HG03097 (cell line): Measurements from ENCODE around the gene POLR1C.
"Not testable (repeated sequence)": the region's sequence is repeated elsewhere in the genome, so short reads cannot be mapped to it uniquely, and the experiment has no call there.

Source experiments
- ATAC-seq: cut with Tn5 transposase; IDR thresholded peaks from one replicate; pipeline ENCODE4 v1.9.1; 2021; ENCODE audit not compliant: unreplicated experiment, low FRiP score

POLR1C gene, protein sequence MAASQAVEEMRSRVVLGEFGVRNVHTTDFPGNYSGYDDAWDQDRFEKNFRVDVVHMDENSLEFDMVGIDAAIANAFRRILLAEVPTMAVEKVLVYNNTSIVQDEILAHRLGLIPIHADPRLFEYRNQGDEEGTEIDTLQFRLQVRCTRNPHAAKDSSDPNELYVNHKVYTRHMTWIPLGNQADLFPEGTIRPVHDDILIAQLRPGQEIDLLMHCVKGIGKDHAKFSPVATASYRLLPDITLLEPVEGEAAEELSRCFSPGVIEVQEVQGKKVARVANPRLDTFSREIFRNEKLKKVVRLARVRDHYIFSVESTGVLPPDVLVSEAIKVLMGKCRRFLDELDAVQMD

DNA sequence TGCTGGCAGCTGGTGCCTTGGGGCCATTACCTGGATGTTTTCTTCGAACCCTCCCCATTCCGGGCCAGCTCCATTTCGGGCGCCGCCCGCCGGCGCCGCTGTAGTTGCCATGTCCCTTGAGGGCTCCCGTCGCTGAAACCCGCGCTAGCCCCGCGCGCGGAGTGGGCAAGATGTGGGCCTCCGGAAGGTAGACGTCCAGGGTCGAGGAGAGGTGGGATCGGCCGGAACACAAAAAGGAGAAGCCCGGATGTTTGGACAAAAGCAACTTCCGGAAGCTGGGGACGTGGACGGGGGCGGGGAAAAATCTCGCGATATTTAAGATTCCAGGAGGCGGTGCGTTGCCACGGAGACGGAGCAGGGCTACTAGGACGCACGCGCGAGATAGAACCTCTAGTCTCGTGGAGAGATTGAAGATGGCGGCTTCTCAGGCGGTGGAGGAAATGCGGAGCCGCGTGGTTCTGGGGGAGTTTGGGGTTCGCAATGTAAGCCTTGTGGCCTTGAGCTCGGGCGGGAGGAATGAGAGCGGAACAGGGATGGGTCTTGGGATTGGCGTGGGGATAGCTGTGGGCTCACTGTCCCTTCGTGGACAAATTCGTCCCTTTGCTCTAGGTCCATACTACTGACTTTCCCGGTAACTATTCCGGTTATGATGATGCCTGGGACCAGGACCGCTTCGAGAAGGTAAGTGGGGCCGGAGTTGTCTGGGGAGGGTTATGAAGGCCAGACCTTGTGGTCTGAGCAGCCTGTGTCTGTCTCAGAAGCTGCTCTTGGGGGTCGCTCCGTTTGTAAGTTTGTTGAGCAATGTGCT lies at the start of gene POLR1C, which contains the start of gene YIPF3:
TSS of gene POLR1C (plus strand) at position 393 of the 808 bp plus-strand sequence. CDS start at position 414, 21 bp downstream.
TSS of gene YIPF3 (minus strand) at position 230 of the 808 bp plus-strand sequence. CDS start at position 111, 119 bp downstream.
- ATAC-seq: peak; percentile 78

DNA sequence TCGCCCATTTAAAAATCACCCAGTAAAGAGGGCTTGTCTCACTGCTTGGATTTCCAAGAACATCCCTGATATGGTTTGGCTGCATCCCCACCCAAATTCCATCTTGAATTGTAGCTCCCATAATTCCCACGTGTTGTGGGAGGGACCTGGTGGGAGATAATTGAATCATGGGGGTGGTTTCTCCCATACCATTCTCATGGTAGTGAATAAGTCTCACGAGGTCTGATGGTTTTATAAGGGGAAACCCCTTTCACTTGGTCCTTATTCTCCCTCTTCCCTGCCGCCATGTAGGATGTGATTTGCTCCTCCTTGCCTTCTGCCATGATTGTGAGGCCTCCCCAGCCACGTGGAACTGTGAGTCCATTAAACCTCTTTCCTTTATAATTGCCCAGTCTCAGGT lies 49.6 kb upstream of the POLR1C start:
- ATAC-seq: not testable (repeated sequence)

- no peak for ATAC-seq
Measured at GRCh38 chr6:43467752-43468151, 49.1 kb upstream of the POLR1C start.

- no peak for ATAC-seq
Measured at GRCh38 chr6:43468240-43468639, 48.6 kb upstream of the POLR1C start.

DNA sequence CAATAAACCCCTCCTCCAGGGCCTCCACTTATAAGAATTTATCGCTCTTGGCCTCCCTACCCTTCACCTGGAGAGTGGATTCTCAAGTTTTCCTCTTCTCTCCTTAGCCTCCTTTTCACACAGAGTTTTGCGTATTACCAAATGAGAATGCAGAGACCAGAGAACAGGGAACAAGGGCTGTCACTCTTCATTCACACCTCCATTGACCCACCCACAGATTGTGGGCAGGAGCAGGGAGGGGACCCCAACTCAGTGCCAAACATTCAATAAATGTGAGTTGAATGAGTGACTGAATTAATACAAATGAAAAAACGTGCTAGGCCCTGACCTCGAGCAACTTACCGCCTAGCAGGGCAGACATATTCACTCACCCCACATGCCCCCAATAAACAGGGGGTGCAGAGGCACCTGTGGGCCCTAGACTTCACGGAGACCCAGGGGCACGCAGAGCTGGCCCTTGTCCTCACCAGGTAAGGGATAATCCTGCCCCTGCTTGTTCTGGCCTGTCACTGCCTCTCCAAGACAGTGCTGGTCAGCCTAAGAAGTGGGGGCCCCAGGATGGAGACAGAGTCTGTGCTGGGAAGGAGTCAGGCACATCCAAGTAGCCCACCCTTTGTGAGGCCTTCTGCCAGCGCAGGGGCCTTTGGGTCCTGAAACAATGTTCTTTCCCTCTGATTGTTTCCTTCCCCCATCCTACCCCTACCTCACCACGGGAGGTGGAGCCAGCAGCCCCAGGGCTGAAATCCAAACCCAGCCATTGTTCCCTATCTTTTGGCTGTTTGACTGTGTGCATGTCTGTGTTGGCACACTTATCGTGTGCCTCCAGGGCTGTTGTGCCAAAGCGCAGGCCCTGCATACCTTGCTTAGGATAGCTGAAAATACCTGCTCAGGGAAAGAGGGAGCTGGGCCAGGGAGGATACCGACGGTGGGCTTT lies 47.9 kb upstream of the POLR1C start:
- no peak for ATAC-seq

DNA sequence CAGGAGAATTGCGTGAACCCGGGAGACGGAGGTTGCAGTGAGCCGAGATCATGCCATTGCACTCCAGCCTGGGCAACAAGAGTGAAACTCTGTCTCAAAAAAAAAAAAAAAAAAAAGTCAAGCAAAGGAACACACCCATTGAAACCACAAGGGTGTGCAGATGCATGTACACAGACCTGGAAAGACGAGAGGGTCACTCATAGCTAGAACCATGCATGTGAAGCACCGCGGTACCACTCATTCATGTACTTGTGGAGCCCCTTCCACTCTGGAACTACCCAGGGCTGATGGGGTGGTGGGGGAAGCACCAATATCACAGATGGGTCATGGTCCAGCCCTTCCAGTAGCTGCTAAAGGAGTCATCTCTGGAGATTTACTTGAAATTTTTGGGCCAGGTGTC lies 46.9 kb upstream of the POLR1C start:
- ATAC-seq: no peak

DNA sequence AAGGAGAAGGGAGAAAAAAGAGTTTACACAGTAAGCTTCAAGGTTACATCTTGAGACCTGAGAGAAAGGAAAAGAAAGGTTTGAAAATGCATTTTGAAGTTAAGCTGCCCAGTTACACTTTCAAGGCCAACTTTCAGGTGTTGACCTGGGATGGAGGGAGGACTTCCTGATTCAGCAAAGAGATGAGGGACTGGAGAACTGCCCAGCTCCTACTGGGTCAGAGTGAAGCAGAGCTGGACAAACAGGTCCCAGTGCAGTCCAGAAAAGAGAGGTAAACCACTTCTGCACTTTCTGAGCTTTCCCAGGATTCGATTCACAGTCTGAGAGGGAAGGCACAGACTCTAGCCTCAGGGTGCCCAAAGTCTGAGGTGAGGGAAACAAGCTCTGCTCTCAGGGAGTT lies 45.5 kb upstream of the POLR1C start:
- ATAC-seq: no peak

GRCh38 chr6:43472515-43472914 lies 44.4 kb upstream of the POLR1C start:
- no peak for ATAC-seq

- no peak for ATAC-seq
Measured at GRCh38 chr6:43475516-43475915, 41.4 kb upstream of the POLR1C start.

- no peak for ATAC-seq
Measured at GRCh38 chr6:43476746-43477145, 40.1 kb upstream of the POLR1C start.

DNA sequence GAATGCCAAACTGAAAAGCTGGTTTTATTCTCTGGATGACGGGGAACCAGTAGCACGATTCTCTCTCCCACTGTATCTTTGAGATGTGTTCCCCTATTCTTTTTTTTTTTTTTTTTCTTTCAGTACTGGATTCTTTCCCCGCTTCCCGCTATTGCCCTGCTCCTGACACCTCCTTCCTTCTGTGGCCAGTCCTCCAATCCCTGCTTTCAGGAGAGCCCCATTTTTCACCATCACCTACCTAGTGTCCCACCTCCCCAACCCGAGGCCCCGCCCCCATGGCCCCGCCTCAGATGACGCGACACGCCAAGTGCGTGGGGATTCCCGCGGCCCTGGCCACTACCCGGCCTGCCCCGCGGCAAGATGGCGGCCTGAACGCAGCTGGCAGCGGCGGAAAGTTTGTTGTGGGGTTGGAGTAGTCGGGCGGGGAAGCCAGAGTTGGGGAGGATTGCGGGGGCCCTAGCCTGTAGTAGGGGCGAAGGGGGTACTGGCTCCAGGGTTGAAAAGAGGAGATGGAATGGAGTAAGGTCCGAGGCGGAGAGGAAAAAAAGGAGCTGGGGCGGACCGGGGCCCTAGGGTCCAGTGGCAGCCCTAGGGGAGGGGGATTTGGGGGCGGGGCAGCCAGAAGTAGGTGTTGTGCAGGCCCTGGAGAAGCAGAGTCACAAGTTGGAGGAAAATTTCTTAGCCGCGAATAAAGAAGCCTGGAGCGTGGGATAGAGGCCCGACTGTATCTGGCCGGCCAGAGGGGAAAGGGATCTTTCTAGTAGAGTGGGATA lies 39.5 kb upstream of the POLR1C start, which contains the start of gene TJAP1:
TSS of gene TJAP1 (plus strand) at position 336 of the 773 bp plus-strand sequence. CDS start 21,432 bp downstream, outside the sequence.
- ATAC-seq: no peak

- ATAC-seq: no peak
Measured at GRCh38 chr6:43478008-43478372, 38.9 kb upstream of the POLR1C start.

GRCh38 chr6:43481075-43481474 lies 35.8 kb upstream of the POLR1C start:
- ATAC-seq: no peak

GRCh38 chr6:43481591-43482236 lies 35.2 kb upstream of the POLR1C start:
- ATAC-seq: no peak

- no peak for ATAC-seq
Measured at GRCh38 chr6:43488667-43489276, 28.1 kb upstream of the POLR1C start.

GRCh38 chr6:43489277-43490072 lies 27.4 kb upstream of the POLR1C start:
- no peak for ATAC-seq

DNA sequence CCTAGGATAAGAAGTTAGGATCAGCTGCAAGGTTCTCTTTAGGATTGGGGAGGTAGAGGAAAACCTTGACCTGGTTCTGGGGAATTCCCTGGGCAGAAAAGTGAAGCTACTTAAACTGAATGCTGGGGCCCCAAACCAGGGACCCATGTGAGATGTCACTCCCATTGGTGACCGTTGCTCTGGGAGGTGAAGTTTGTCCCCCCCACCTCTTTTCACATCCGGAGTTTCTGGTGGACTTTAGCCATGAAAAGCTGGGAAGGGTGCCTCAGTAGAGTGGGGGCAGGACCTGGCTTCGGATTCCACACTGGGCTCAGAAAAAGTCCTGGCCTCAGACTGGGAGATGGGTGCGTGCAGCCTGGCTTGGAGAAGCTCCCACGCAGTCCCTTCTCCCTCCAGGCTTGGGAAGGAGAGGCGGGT lies 26.4 kb upstream of the POLR1C start:
- no peak for ATAC-seq
